ENCODE results near the gene DYRK3.

DYRK3 gene

DNA sequence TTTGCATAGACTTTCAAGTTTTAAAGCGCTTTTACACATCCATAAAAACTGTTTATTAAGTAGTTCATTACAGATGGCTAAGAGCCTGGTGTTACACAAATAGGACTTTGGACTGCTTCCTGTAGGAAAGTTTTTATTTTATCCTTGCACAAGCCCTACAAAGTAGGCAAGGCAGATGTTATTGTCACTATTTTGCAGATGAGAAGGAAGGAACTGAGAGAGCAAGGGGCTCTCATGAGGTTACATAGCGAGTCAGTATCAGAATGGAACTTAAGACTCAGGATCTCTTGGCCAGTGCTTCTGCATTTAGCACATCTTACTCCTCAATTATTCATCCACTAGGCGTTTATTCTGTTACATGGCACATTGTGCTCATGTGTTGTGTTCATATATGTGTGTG, 46.8 kb downstream of the DYRK3 start:
- no peak overlapping the region for H3K27ac ChIP-seq
- no peak overlapping the region for H3K4me3 ChIP-seq
- DNase-seq (ENCODE audit: low spot score) = no peak
- TF ChIP-seq, protein P1, sequence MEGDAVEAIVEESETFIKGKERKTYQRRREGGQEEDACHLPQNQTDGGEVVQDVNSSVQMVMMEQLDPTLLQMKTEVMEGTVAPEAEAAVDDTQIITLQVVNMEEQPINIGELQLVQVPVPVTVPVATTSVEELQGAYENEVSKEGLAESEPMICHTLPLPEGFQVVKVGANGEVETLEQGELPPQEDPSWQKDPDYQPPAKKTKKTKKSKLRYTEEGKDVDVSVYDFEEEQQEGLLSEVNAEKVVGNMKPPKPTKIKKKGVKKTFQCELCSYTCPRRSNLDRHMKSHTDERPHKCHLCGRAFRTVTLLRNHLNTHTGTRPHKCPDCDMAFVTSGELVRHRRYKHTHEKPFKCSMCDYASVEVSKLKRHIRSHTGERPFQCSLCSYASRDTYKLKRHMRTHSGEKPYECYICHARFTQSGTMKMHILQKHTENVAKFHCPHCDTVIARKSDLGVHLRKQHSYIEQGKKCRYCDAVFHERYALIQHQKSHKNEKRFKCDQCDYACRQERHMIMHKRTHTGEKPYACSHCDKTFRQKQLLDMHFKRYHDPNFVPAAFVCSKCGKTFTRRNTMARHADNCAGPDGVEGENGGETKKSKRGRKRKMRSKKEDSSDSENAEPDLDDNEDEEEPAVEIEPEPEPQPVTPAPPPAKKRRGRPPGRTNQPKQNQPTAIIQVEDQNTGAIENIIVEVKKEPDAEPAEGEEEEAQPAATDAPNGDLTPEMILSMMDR (IDR thresholded peaks at IDR 0.05) = no peak

- TF ChIP-seq, protein P1 (IDR thresholded peaks at IDR 0.05) = no peak
- no peak overlapping the region for H3K4me3 ChIP-seq
- DNase-seq (ENCODE audit: low spot score) = no peak
- no peak overlapping the region for H3K27ac ChIP-seq
These were observed 48.0 kb downstream of the DYRK3 start for GRCh38 chr1:206683313-206683712.

DNA sequence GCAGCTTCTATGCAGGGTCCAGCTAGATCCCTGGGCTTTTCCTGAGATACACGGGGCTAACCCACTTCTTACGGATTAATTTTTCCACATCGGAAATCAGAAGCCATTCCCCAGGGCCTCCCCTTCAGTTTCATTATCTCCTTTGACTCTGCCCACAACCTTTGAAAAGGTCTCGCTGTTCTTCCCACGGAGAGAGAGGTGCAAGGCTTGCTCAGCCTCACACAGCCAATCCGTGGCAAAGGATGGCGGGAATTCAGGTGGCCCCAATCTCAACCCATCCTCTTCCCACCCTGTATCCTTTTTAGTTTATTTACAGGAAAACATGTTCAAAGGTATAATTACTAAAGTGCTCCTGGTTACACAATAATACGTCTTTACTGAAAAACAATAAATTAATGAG, 48.7 kb downstream of the DYRK3 start:
- no peak for DNase-seq (ENCODE audit: low spot score)
- TF ChIP-seq, protein P1 (IDR thresholded peaks at IDR 0.05) = no peak
- Histone ChIP-seq H3K4me3 (peak overlapping the region; percentile 98), H3K27ac (peak overlapping the region in 1 of 2 donors; percentile 100)

DNA sequence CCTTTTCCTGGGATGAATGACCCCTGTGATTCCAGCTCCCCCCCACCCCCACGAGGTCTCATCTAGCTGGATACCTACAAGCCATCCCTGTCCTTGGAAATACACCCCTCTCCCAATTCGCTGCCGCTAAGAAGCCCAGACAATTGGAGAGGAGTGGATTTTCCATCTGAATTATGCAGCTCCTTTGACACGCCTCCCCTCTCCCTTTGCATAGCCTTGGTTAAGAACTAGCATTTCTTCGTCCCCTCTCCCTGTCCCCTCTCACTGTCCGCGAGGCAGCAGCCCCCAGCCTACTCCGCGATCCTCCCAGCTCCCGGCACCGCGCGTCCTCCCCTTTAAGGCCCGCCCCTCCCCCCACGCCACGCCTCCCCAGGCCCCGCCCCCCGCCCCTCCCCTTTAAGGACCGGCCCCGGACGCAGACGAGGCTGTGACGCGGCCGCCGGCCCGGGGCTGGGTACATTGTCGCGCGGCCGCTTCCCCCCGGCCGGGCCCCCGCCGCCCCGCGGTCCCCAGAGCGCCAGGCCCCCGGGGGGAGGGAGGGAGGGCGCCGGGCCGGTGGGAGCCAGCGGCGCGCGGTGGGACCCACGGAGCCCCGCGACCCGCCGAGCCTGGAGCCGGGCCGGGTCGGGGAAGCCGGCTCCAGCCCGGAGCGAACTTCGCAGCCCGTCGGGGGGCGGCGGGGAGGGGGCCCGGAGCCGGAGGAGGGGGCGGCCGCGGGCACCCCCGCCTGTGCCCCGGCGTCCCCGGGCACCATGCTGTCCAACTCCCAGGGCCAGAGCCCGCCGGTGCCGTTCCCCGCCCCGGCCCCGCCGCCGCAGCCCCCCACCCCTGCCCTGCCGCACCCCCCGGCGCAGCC, 49.4 kb downstream of the DYRK3 start, which contains the start of gene MAPKAPK2:
MAPKAPK2 (plus strand) TSS at position 428 of the 856 bp plus-strand sequence; CDS start at position 753, 325 bp downstream.
- peak; percentile 87 for DNase-seq (ENCODE audit: low spot score)
- H3K4me3 ChIP-seq = peak within 1 kb of the TSS; percentile 98
- H3K27ac ChIP-seq = peak within 1 kb of the TSS; percentile 98 to 100
- TF ChIP-seq, protein P1 (IDR thresholded peaks at IDR 0.05) = no peak

- DNase-seq (ENCODE audit: low spot score) = no peak
- H3K4me3 ChIP-seq = peak overlapping the region; percentile 98
- peak overlapping the region; percentile 98 to 100 for H3K27ac ChIP-seq
- TF ChIP-seq, protein P1 (IDR thresholded peaks at IDR 0.05) = no peak
These were observed 50.0 kb downstream of the DYRK3 start for GRCh38 chr1:206685334-206685768.

- TF ChIP-seq, protein P1 (IDR thresholded peaks at IDR 0.05) = no peak
- peak overlapping the region; percentile 98 to 100 for H3K27ac ChIP-seq
- H3K4me3 ChIP-seq = peak overlapping the region; percentile 98
- DNase-seq (ENCODE audit: low spot score) = peak; percentile 89
These were observed 50.6 kb downstream of the DYRK3 start for GRCh38 chr1:206685769-206686477.
